ENCODE measurements around the gene RABL2A.

GRCh38 chr2:113602869-113603466, 24.1 kb upstream of the RABL2A start:
- no peak for TF ChIP-seq RAD21 (IDR thresholded peaks at IDR 0.05; ENCODE audit: low read depth)
- TF ChIP-seq ZBTB7A (IDR thresholded peaks at IDR 0.05; ENCODE audit: low read depth) = no peak
- no peak for TF ChIP-seq NFIC (IDR thresholded peaks at IDR 0.05)
